H1 (cell line): ENCODE results near the gene STAT3. TPM values are rescaled to one million over a fixed set of nuclear protein-coding genes. Genes with fewer than 3 reads are reported as not detected.

ENCODE experiments used
- CTCF ChIA-PET: fragments of 300-600 bp; sonication (Branson Sonifier 250); formaldehyde crosslinking; loops from one replicate; lab custom pipeline; 2021; ENCODE audit not compliant: partially characterized antibody; lab: Charles Lee
- POLR2A ChIA-PET: fragments of 300-600 bp; sonication (Branson Sonifier 250); formaldehyde crosslinking; loops from one replicate; lab custom pipeline; 2021; ENCODE audit warnings: inconsistent platforms; ENCODE audit not compliant: partially characterized antibody; lab: Charles Lee
- DNase-seq, 2 experiments: peaks; one replicate each; pipeline versions ENCODE4 v3.0.0 to v3.0.0-alpha.2; 2010 to 2022; ENCODE audit warnings: low spot score in 2 of 2, low read depth in 1 of 2, mixed read lengths in 1 of 2
- FAIRE-seq: peaks from 2 replicates; lab custom pipeline; 2011; peaks lifted over from hg19 to GRCh38; lab: Jason Lieb, UNC
- H2AFZ ChIP-seq: 2 replicates; pipeline ENCODE4 v1.8.1; 2012; ENCODE audit warnings: low read length, inconsistent platforms
- H2AK5ac ChIP-seq: 2 replicates; pipeline ENCODE4 v1.6.1; 2013; ENCODE audit warnings: low read depth, low read length
- H2BK120ac ChIP-seq: replicated peaks from 2 replicates; pipeline ENCODE3; 2013; ENCODE audit warnings: low read depth, low read length, inconsistent platforms
- H2BK12ac ChIP-seq: 2 replicates; pipeline ENCODE4 v1.6.1; 2013; ENCODE audit warnings: low read depth, low read length
- H2BK15ac ChIP-seq: 2 replicates; pipeline ENCODE4 v1.6.1; 2013; ENCODE audit warnings: low read length
- H2BK20ac ChIP-seq: 2 replicates; pipeline ENCODE4 v1.6.1; 2013; ENCODE audit warnings: low read length
- H2BK5ac ChIP-seq: 2 replicates; pipeline ENCODE4 v1.6.1; 2013; ENCODE audit warnings: low read depth, low read length
- H3K14ac ChIP-seq: 2 replicates; pipeline ENCODE4 v1.6.1; 2013; ENCODE audit warnings: inconsistent platforms; ENCODE audit not compliant: insufficient read length
- H3K18ac ChIP-seq: 2 replicates; pipeline ENCODE4 v1.6.1; 2013; ENCODE audit warnings: low read length; ENCODE audit errors: extremely low read depth
- H3K23ac ChIP-seq: 2 replicates; pipeline ENCODE4 v1.6.1; 2013; ENCODE audit warnings: inconsistent platforms; ENCODE audit not compliant: insufficient read length
- H3K23me2 ChIP-seq: 2 replicates; pipeline ENCODE4 v1.6.1; 2013; ENCODE audit warnings: low read depth, low read length
- H3K27ac ChIP-seq: 2 replicates; pipeline ENCODE4 v1.6.1; 2011; ENCODE audit warnings: low read depth, low read length, inconsistent platforms
- H3K27me3 ChIP-seq, 4 experiments: replicated peaks in 1 of 4; 1 replicate in 1 of 4; 2 replicates in 3 of 4; pipeline versions ENCODE4 v1.6.1 to v1.8.1; 2011 to 2013; ENCODE audit warnings: low read length in 3 of 4, mild to moderate bottlenecking in 3 of 4, inconsistent platforms in 2 of 4, mixed read lengths in 2 of 4, moderate library complexity in 1 of 4; ENCODE audit not compliant: control insufficient read depth in 3 of 4, insufficient read depth in 3 of 4; ENCODE audit errors: extremely low read depth in 1 of 4
- H3K36me3 ChIP-seq, 4 experiments: 2 replicates each; pipeline versions ENCODE4 v1.6.1 to v1.8.1; 2011 to 2013; ENCODE audit warnings: mild to moderate bottlenecking in 4 of 4, low read length in 3 of 4, moderate library complexity in 2 of 4, control low read depth in 1 of 4, inconsistent platforms in 1 of 4; ENCODE audit not compliant: insufficient read depth in 4 of 4, control insufficient read depth in 2 of 4
- H3K4ac ChIP-seq: replicated peaks from 2 replicates; pipeline ENCODE3; 2013; ENCODE audit warnings: low read length, low read depth, mixed read lengths, inconsistent platforms; ENCODE audit not compliant: insufficient read length
- H3K4me1 ChIP-seq, 4 experiments: replicated peaks in 1 of 4; 1 replicate in 1 of 4; 2 replicates in 3 of 4; pipeline versions ENCODE4 v1.6.1 to v1.8.1; 2011 to 2013; ENCODE audit warnings: low read length in 3 of 4, inconsistent platforms in 2 of 4, mixed read lengths in 1 of 4; ENCODE audit not compliant: insufficient read depth in 4 of 4, control insufficient read depth in 3 of 4
- H3K4me2 ChIP-seq, 2 experiments: 2 replicates each; pipeline versions ENCODE4 v1.6.1 to v1.8.1; 2011 to 2013; ENCODE audit warnings: low read depth in 2 of 2, low read length in 2 of 2, control low read depth in 1 of 2, inconsistent platforms in 1 of 2, mild to moderate bottlenecking in 1 of 2; ENCODE audit not compliant: insufficient read depth in 1 of 2
- H3K4me3 ChIP-seq, 4 experiments: fragments of 200-600, 300-600 bp in 1 of 4; sonication (generic), shearing (Covaris generic), sonication (Bioruptor Twin) in 1 of 4; 2 replicates each; pipeline versions ENCODE4 v1.5.1 to v1.8.1; 2011 to 2016; ENCODE audit warnings: low read length in 4 of 4, low read depth in 3 of 4, control low read depth in 2 of 4, inconsistent platforms in 2 of 4, mild to moderate bottlenecking in 2 of 4, mixed read lengths in 1 of 4, moderate library complexity in 1 of 4; ENCODE audit not compliant: insufficient read depth in 2 of 4; ENCODE audit errors: extremely low read depth in 1 of 4
- H3K56ac ChIP-seq: replicated peaks from 2 replicates; pipeline ENCODE3; 2013; ENCODE audit warnings: low read depth, mild to moderate bottlenecking, mixed read lengths, low read length, inconsistent platforms; ENCODE audit not compliant: insufficient read length
- H3K79me1 ChIP-seq: 2 replicates; pipeline ENCODE4 v1.6.1; 2013; ENCODE audit warnings: low read depth, low read length, control low read depth
- H3K79me2 ChIP-seq, 2 experiments: 2 replicates each; pipeline versions ENCODE4 v1.6.1 to v1.8.1; 2012 to 2013; ENCODE audit warnings: low read length in 2 of 2, mild to moderate bottlenecking in 2 of 2, inconsistent platforms in 1 of 2; ENCODE audit not compliant: insufficient read depth in 2 of 2, control insufficient read depth in 1 of 2
- H3K9ac ChIP-seq, 4 experiments: replicated peaks in 1 of 4; 1 replicate in 1 of 4; 2 replicates in 3 of 4; pipeline versions ENCODE4 v1.6.1 to v1.8.1; 2011 to 2013; ENCODE audit warnings: low read depth in 3 of 4, low read length in 3 of 4, control low read depth in 2 of 4, mild to moderate bottlenecking in 2 of 4, moderate library complexity in 2 of 4, inconsistent platforms in 1 of 4; ENCODE audit errors: extremely low read depth in 1 of 4
- H3K9me3 ChIP-seq, 2 experiments: 2 replicates each; pipeline versions ENCODE4 v1.6.1 to v1.8.1; 2012 to 2013; ENCODE audit warnings: mild to moderate bottlenecking in 2 of 2, moderate library complexity in 2 of 2, control low read depth in 1 of 2, inconsistent platforms in 1 of 2, low read depth in 1 of 2, low read length in 1 of 2, mixed read lengths in 1 of 2; ENCODE audit not compliant: insufficient read depth in 2 of 2
- H4K20me1 ChIP-seq, 2 experiments: replicated peaks in 1 of 2; 2 replicates each; pipeline versions ENCODE3 to v1.8.1; 2011 to 2013; ENCODE audit warnings: inconsistent platforms in 2 of 2, low read length in 2 of 2, mild to moderate bottlenecking in 1 of 2; ENCODE audit not compliant: insufficient read depth in 2 of 2, control insufficient read depth in 1 of 2
- H4K5ac ChIP-seq: 2 replicates; pipeline ENCODE4 v1.6.1; 2013; ENCODE audit warnings: low read length, low read depth, mixed read lengths, inconsistent platforms; ENCODE audit not compliant: insufficient read length
- H4K8ac ChIP-seq: 2 replicates; pipeline ENCODE4 v1.8.0; 2013; ENCODE audit warnings: mild to moderate bottlenecking, moderate library complexity, low read length, inconsistent platforms; ENCODE audit not compliant: insufficient read depth; ENCODE audit errors: extremely low read depth
- H4K91ac ChIP-seq: replicated peaks from 2 replicates; pipeline ENCODE3; 2013; ENCODE audit warnings: low read length, mixed read lengths, inconsistent platforms; ENCODE audit not compliant: insufficient read length
- ASH2L ChIP-seq: fragments of 200-600, 300-600 bp; sonication (generic); IDR thresholded peaks from one replicate; pipeline ENCODE4 v1.7.1; 2017; ENCODE audit warnings: low read length
- BCL11A ChIP-seq, 2 experiments: IDR thresholded peaks; one replicate each; pipeline ENCODE4 v1.6.1; 2011; ENCODE audit warnings: low read depth in 2 of 2, low read length in 2 of 2, mild to moderate bottlenecking in 2 of 2
- CBX5 ChIP-seq: fragments of 300-800, 300-1000 bp; sonication (generic); IDR thresholded peaks from 2 replicates; pipeline ENCODE4 v1.7.1; 2016; ENCODE audit warnings: antibody characterized with exemption, low read length, low read depth
- CBX8 ChIP-seq: fragments of 300-800, 300-1000 bp; sonication (generic); IDR thresholded peaks from 2 replicates; pipeline ENCODE4 v1.7.1; 2016; ENCODE audit warnings: low read depth, low read length, borderline replicate concordance
- EP300 ChIP-seq, 2 experiments: IDR thresholded peaks; 1 replicate in 1 of 2; 2 replicates in 1 of 2; pipeline ENCODE4 v1.6.1; 2011 to 2012; ENCODE audit warnings: low read depth in 2 of 2, low read length in 2 of 2, mild to moderate bottlenecking in 2 of 2, borderline replicate concordance in 1 of 2, inconsistent platforms in 1 of 2, moderate library complexity in 1 of 2
- JUN ChIP-seq: IDR thresholded peaks from 2 replicates; pipeline ENCODE4 v1.6.1; 2011; ENCODE audit warnings: low read depth, mild to moderate bottlenecking, improper control_type of control experiment, low read length
- KDM5A ChIP-seq: fragments of 200-600 bp; IDR thresholded peaks from 2 replicates; pipeline ENCODE4 v1.7.1; 2012; ENCODE audit warnings: mild to moderate bottlenecking, low read length, inconsistent platforms, mixed read lengths
- MAX ChIP-seq: IDR thresholded peaks from 2 replicates; pipeline ENCODE4 v1.6.1; 2012; ENCODE audit warnings: inconsistent platforms
- POLR2A ChIP-seq, 2 experiments: IDR thresholded peaks; 1 replicate in 1 of 2; 2 replicates in 1 of 2; pipeline ENCODE4 v1.6.1; 2011; ENCODE audit warnings: low read depth in 2 of 2, low read length in 2 of 2, mild to moderate bottlenecking in 2 of 2; ENCODE audit errors: control extremely low read depth in 1 of 2
- RFX5 ChIP-seq: IDR thresholded peaks from 2 replicates; pipeline ENCODE4 v1.6.1; 2011; ENCODE audit warnings: low read depth, low read length, improper control_type of control experiment, borderline replicate concordance
- RNF2 ChIP-seq: fragments of 200-900, 300-1000 bp; sonication (generic); IDR thresholded peaks from 2 replicates; pipeline ENCODE4 v1.7.1; 2016; ENCODE audit warnings: borderline replicate concordance, low read depth, mild to moderate bottlenecking, antibody characterized with exemption, low read length; ENCODE audit not compliant: poor library complexity, severe bottlenecking; ENCODE audit errors: missing control alignments
- SIN3A ChIP-seq, 2 experiments: IDR thresholded peaks in 1 of 2; conservative IDR thresholded peaks in 1 of 2; 2 replicates each; pipeline ENCODE4 v1.6.1; 2011 to 2012; ENCODE audit warnings: low read length in 2 of 2, improper control_type of control experiment in 1 of 2, low read depth in 1 of 2, mild to moderate bottlenecking in 1 of 2
- SP4 ChIP-seq: IDR thresholded peaks from 2 replicates; pipeline ENCODE4 v1.6.1; 2012; ENCODE audit warnings: low read length, inconsistent platforms
- SRF ChIP-seq: IDR thresholded peaks from 2 replicates; pipeline ENCODE4 v1.6.1; 2011; ENCODE audit warnings: mild to moderate bottlenecking, low read depth, low read length, moderate library complexity
- WGBS, 2 experiments: shearing (Covaris generic) in 1 of 2; methylation state at CpG; one replicate each; pipeline versions ENCODE4 v1.1.6 to v1.1.7; 2013 to 2015; ENCODE audit warnings: low lambda C conversion rate in 2 of 2, mixed read lengths in 2 of 2, inconsistent platforms in 1 of 2, low coverage in 1 of 2, missing lambda C conversion rate in 1 of 2; ENCODE audit not compliant: insufficient replicate concordance in 2 of 2, insufficient coverage in 1 of 2, insufficient read length in 1 of 2; ENCODE audit errors: extremely low coverage in 1 of 2, missing lambda C conversion rate in 1 of 2; 5-methylcytosine and 5-hydroxymethylcytosine counted together
- polyA plus RNA-seq, 7 experiments: library from polyadenylated mRNA; depleted of rRNA in 3 of 7; stranded (reverse) in 5 of 7; unstranded in 2 of 7; fragments of >200 nt in 5 of 7; fragments of 200-250 nt in 2 of 7; gene quantifications; 1 replicate in 5 of 7; 2 replicates in 1 of 7; 4 replicates in 1 of 7; pipeline versions ENCODE4 v1.2.1 to v1.2.3, GENCODE V29; 2011 to 2013; ENCODE audit warnings: missing spikeins in 2 of 7, mixed read lengths in 2 of 7
- total RNA-seq: library from RNA; stranded (reverse); fragmentation: NEBNext Ultra II Directional; extraction: Animal tissue kit (Norgen Biotek cat#: 25700); gene quantifications from 2 replicates; pipeline ENCODE4 v1.2.1, GENCODE V29; 2021

STAT3 gene
- total and polyA plus RNA-seq, 2 of the 8 experiments (the other 6 are each of a cell fraction or from before 2014, with no cell fraction given), result 38.4 to 94.1 TPM

DNA sequence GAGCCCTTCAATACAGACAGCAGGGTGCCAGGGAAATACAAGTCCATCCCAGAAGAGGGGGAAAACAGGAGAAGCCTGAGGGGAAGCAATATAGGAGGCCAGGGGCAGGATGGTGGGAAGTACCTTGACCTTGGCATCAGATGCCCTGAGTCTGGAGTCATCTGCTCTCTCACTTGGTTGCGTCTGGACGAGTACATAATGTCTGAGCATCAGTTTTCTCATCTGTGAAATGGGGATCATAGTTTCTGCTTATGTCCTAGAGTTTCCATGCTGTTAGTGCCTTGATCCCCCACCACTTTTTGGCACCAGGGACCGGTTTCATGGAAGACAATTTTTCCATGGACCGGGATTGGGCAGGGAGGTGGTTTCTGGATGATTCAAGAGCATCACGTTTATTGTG, 97.7 kb downstream of the STAT3 start:
- Histone ChIP-seq H3K18ac (no peak overlapping the region), H3K79me1 (no peaks in the 10 kb centered on the region), H4K91ac (no peak overlapping the region), H3K4me3 (no peak overlapping the region), H3K4me2 (no peak overlapping the region), H3K9ac (no peak overlapping the region), H3K27me3 (peaks cover 7 to 30% (median 25%) of the 10 kb centered on the region in 4 experiments), H2BK120ac (no peak overlapping the region), H3K79me2 (no peaks in the 10 kb centered on the region), H2AFZ (no peak overlapping the region), H3K23ac (no peak overlapping the region), H4K20me1 (no peaks in the 10 kb centered on the region), H3K4ac (no peak overlapping the region), H3K56ac (no peak overlapping the region), H3K14ac (no peak overlapping the region), H4K8ac (no peak overlapping the region), H2BK12ac (no peak overlapping the region), H3K23me2 (no peaks in the 10 kb centered on the region; the same call in 1 of the 2 replicates), H2BK20ac (no peak overlapping the region), H2AK5ac (no peak overlapping the region), H3K9me3 (no peaks in the 10 kb centered on the region), H2BK15ac (no peak overlapping the region), H2BK5ac (no peak overlapping the region), H3K27ac (no peak overlapping the region), H3K36me3 (no peaks in the 10 kb centered on the region), H3K4me1 (peaks cover 0 to 11% (median 8%) of the 10 kb centered on the region in 4 experiments; a peak in 5 of 7 replicates), H4K5ac (no peak overlapping the region)
- POLR2A ChIA-PET, result interaction anchor here (1.2 to 5.0 kb wide), 3 partner anchors 12 to 39 kb away, joined by 3 to 33 read pairs (median 4); no protein-coding TSS in a partner anchor
- no peak for FAIRE-seq
- 95% methylated on average over 5 of the region's 5 CpGs; no CpG with 5 or more reads in 1 of the 2 experiments for WGBS, 2 experiments
- CTCF ChIA-PET, result interaction anchor here (0.6 to 2.8 kb wide), 7 partner anchors 10 to 415 kb away, joined by 3 to 8 read pairs (median 3); no protein-coding TSS in a partner anchor
- DNase-seq, result no peak
- TF ChIP-seq CBX8 (no peak), SIN3A (conservative IDR thresholded peaks at IDR 0.05 in 1 of 2, IDR thresholded peaks at IDR 0.05 in 1 of 2; ENCODE audit: low read depth in 1 of 2, low read length in 2 of 2) (no peak), RFX5 (no peak), MAX (no peak), SRF (no peak), CBX5 (no peak), KDM5A (no peak), SP4 (no peak), BCL11A (IDR thresholded peaks at IDR 0.05; ENCODE audit: low read depth in 2 of 2, low read length in 2 of 2) (no peak), EP300 (IDR thresholded peaks at IDR 0.05; ENCODE audit: borderline replicate concordance in 1 of 2, low read depth in 2 of 2, low read length in 2 of 2) (no peak), ASH2L (no peak), POLR2A (IDR thresholded peaks at IDR 0.05; ENCODE audit: control extremely low read depth in 1 of 2, low read depth in 2 of 2, low read length in 2 of 2) (no peak), RNF2 (no peak), JUN (no peak)
